Calu3 (cell line): ENCODE data around the gene GNGT1. TPM values are rescaled to one million over a fixed set of nuclear protein-coding genes. Genes with fewer than 3 reads are reported as not detected.

Source experiments
- BruUV-seq: library from RNA; stranded (reverse); fragments of 400-500 nt; replicated peaks from 2 replicates; lab custom pipeline; 2021; lab: Mats Ljungman, UMichigan
- CTCF ChIA-PET: fragments of 300-600 bp; sonication (Branson Sonifier 250); formaldehyde crosslinking; loops from one replicate; lab custom pipeline; 2022; ENCODE audit warnings: antibody characterized with exemption; lab: Charles Lee
- DNase-seq: peaks from one replicate; pipeline ENCODE4 v3.0.0; 2022
- H3K27ac Mint-ChIP-seq: one replicate; pipeline ENCODE4 v1.8.0; 2022; ENCODE audit warnings: mixed read lengths; ENCODE audit not compliant: unreplicated experiment
- H3K27me3 Mint-ChIP-seq: one replicate; pipeline ENCODE4 v1.8.0; 2022; ENCODE audit warnings: mixed read lengths; ENCODE audit not compliant: unreplicated experiment
- H3K36me3 Mint-ChIP-seq: one replicate; pipeline ENCODE4 v1.8.0; 2022; ENCODE audit warnings: mild to moderate bottlenecking, moderate library complexity, mixed read lengths; ENCODE audit not compliant: insufficient read depth, unreplicated experiment
- H3K4me1 Mint-ChIP-seq: one replicate; pipeline ENCODE4 v1.8.0; 2022; ENCODE audit warnings: mild to moderate bottlenecking, low read depth, mixed read lengths; ENCODE audit not compliant: unreplicated experiment
- H3K4me3 Mint-ChIP-seq: one replicate; pipeline ENCODE4 v1.8.0; 2022; ENCODE audit warnings: mild to moderate bottlenecking, low read depth, moderate library complexity, mixed read lengths; ENCODE audit not compliant: unreplicated experiment
- H3K9me3 Mint-ChIP-seq: one replicate; pipeline ENCODE4 v1.8.0; 2022; ENCODE audit warnings: low read depth, mixed read lengths; ENCODE audit not compliant: unreplicated experiment
- CTCF ChIP-seq: fragments of 200-600 bp; IDR thresholded peaks from one replicate; pipeline ENCODE4 v1.8.0; 2022; ENCODE audit warnings: antibody characterized with exemption; ENCODE audit not compliant: unreplicated experiment
- intact Hi-C: fragments of 100-400 bp; cut with micrococcal nuclease; formaldehyde crosslinking; loops from one replicate; pipeline ENCODE4 v1.10.0; 2022; ENCODE audit not compliant: unreplicated experiment
- total RNA-seq: library from RNA; stranded (reverse); gene quantifications from 2 replicates; pipeline ENCODE4 v1.2.3, GENCODE V29; 2022

GNGT1 gene
- total RNA-seq, 1 experiment from 2014 or later: not detected

DNA sequence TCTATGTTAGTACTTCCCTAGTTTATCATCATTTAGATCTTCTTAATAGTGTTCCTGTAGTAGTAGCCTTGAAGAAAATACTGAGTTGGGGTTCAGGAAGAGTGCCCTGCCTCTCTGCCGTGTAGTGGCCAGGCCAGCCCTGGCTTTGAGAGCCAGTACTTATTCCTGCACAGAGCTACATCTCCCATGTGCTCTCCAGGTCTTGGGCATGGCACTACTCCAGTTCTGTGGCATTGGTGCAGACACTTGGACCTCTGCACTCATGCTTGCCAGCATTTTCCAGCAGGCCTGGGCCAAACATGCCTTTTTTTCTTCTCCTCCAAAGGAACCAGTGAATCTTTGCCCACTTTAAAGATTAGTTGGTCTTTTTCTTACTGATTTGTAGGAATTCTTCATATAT lies 20.4 kb downstream of the GNGT1 start:
- intact Hi-C loops: no loop called here
- Mint-ChIP-seq H3K36me3 (peaks cover 11% of the 10 kb centered on the region), H3K9me3 (no peaks in the 10 kb centered on the region), H3K4me1 (no peaks in the 10 kb centered on the region), H3K4me3 (no peak overlapping the region), H3K27me3 (no peaks in the 10 kb centered on the region), H3K27ac (no peak overlapping the region)
- TF ChIP-seq CTCF: no peak
- no peak for DNase-seq
- CTCF ChIA-PET: interaction anchor here (0.5 kb wide), 1 partner anchor 22 kb away, joined by 3 read pairs; no protein-coding TSS in a partner anchor
- BruUV-seq: no TSS peak

GRCh38 chr7:93927585-93927984 lies 21.2 kb downstream of the GNGT1 start:
- BruUV-seq: no TSS peak
- CTCF ChIA-PET: interaction anchor here (0.5 to 0.6 kb wide), 2 partner anchors 21 to 24 kb away, joined by 3 read pairs; no protein-coding TSS in a partner anchor
- Mint-ChIP-seq H3K36me3 (peaks cover 4% of the 10 kb centered on the region), H3K4me3 (no peak overlapping the region), H3K27ac (no peak overlapping the region), H3K27me3 (no peaks in the 10 kb centered on the region), H3K4me1 (no peaks in the 10 kb centered on the region), H3K9me3 (no peaks in the 10 kb centered on the region)
- intact Hi-C loops: no loop called here
- no peak for DNase-seq
- TF ChIP-seq CTCF: no peak

DNA sequence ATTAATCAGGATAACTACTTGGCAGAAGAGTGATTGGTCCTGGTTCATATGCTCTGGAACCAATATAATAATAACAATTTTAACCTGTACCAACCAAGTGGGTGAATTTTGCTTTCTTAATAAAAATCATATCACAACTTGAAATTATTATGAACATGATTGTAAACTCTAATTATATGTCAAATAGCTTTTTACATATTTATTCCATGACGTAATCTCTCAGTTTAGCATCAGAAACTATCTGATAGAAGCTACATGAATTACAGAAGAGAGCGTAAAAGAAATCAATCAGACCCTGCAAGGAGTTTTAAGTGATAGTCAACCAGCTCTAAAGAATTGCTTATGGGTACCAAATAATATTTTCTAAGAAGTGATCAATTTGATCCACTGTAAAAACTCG lies 25.3 kb downstream of the GNGT1 start:
- no peaks in the 10 kb centered on the region for H3K9me3 Mint-ChIP-seq
- H3K4me1 Mint-ChIP-seq: no peaks in the 10 kb centered on the region
- no peak overlapping the region for H3K4me3 Mint-ChIP-seq
- intact Hi-C loops: no loop called here
- no peak for DNase-seq
- no TSS peak for BruUV-seq
- CTCF ChIA-PET: no interaction called here
- TF ChIP-seq CTCF: no peak
- no peaks in the 10 kb centered on the region for H3K27me3 Mint-ChIP-seq
- H3K36me3 Mint-ChIP-seq: no peaks in the 10 kb centered on the region
- H3K27ac Mint-ChIP-seq: no peak overlapping the region

- Mint-ChIP-seq H3K27me3 (no peaks in the 10 kb centered on the region), H3K9me3 (peaks cover 3% of the 10 kb centered on the region), H3K27ac (no peak overlapping the region), H3K4me3 (no peak overlapping the region), H3K4me1 (no peaks in the 10 kb centered on the region), H3K36me3 (no peaks in the 10 kb centered on the region)
- intact Hi-C loops: no loop called here
- no peak for DNase-seq
- TF ChIP-seq CTCF: no peak
- CTCF ChIA-PET: no interaction called here
- no TSS peak for BruUV-seq
Observed at GRCh38 chr7:93933156-93933555, 26.8 kb downstream of the GNGT1 start.
